NCI-H524 (cell line): ENCODE results near the gene TMEM51.

Experiments
- DNase-seq, 2 experiments: peaks; one replicate each; lab custom pipeline; 2025; lab: John Stamatoyannopoulos, UW

The TMEM51 gene

GRCh38 chr1:15153184-15153841, at the start of gene TMEM51:
TMEM51 (plus strand) TSS chr1:15153747; CDS start chr1:15215088, 61,341 bp downstream.
- peak; percentile 44 to 71 for DNase-seq

GRCh38 chr1:15103906-15104305, 49.6 kb upstream of the TMEM51 start:
- DNase-seq, result no peak

GRCh38 chr1:15104768-15105167, 48.8 kb upstream of the TMEM51 start:
- DNase-seq, result no peak

GRCh38 chr1:15106608-15107007, 46.9 kb upstream of the TMEM51 start:
- DNase-seq, result no peak

- DNase-seq, result no peak
These were observed 46.4 kb upstream of the TMEM51 start for GRCh38 chr1:15107058-15107687.

- no peak for DNase-seq
These were observed 45.6 kb upstream of the TMEM51 start for GRCh38 chr1:15107911-15108310.

GRCh38 chr1:15110128-15110866, 43.2 kb upstream of the TMEM51 start:
- no peak for DNase-seq

GRCh38 chr1:15110867-15111230, 42.7 kb upstream of the TMEM51 start:
- DNase-seq, result peak in 1 of 2 experiments; percentile 15

- DNase-seq, result no peak
These were observed 40.4 kb upstream of the TMEM51 start for GRCh38 chr1:15113146-15113545.

GRCh38 chr1:15114884-15115283, 38.7 kb upstream of the TMEM51 start:
- no peak for DNase-seq

- DNase-seq, result no peak
These were observed 37.8 kb upstream of the TMEM51 start for GRCh38 chr1:15115542-15116330.

- no peak for DNase-seq
These were observed 36.6 kb upstream of the TMEM51 start for GRCh38 chr1:15116966-15117365.

- no peak for DNase-seq
These were observed 35.7 kb upstream of the TMEM51 start for GRCh38 chr1:15117671-15118325.

GRCh38 chr1:15118579-15118978, 35.0 kb upstream of the TMEM51 start:
- no peak for DNase-seq

- DNase-seq, result peak; percentile 97 to 99
These were observed 33.1 kb upstream of the TMEM51 start for GRCh38 chr1:15120251-15120945.

- no peak for DNase-seq
These were observed 31.2 kb upstream of the TMEM51 start for GRCh38 chr1:15122331-15122730.

GRCh38 chr1:15123270-15123669, 30.3 kb upstream of the TMEM51 start:
- DNase-seq, result peak; percentile 41 to 81

- no peak for DNase-seq
These were observed 29.6 kb upstream of the TMEM51 start for GRCh38 chr1:15123925-15124324.

- DNase-seq, result no peak
These were observed 29.0 kb upstream of the TMEM51 start for GRCh38 chr1:15124362-15125100.

GRCh38 chr1:15125101-15125745, 28.3 kb upstream of the TMEM51 start:
- no peak for DNase-seq
